Measurements from ENCODE around the gene CDK17.
A peak's percentile ranks its signal among the peaks of the same experiment; 100 is the strongest.
"Not testable (repeated sequence)": the region's sequence is repeated elsewhere in the genome, so short reads cannot be mapped to it uniquely, and the experiment has no call there.

The CDK17 gene

DNA sequence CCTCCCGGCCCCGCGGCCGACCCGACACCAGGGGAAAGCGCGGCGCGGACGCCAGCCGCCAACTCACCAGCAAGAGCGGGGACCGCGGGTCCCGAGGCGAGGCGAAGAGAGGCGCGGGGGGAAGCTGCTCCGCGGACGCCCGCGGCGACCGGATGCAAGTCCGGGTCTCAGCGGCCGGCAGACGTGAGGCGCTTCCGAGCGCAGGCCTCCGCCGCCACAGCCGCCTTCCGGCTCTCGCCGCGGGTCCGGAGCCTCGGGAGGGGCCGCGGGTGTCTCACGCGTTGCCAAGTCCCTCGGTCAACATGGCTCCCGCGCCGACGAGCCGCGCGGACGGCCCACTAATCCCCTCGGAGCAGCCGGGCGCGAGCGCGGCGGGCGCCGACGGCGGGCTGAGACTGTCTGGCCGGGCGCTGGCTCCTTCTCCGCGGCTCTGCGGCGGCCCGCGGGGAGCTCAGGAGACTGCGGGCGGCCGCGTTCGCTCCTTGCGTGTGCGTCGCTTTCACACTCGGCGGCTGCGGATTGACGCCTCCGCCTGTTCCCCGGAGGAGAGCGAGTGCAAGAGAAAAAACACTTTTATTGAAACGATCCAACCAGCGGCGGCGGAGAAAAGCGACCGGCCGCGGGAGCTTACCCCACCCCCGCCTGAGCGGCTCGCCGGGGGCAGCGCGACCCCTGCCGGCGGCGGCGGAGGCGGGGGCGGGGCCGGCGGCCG, at the start of gene CDK17:
TSS of gene CDK17 (minus strand) at position 521 of the 712 bp plus-strand sequence. CDS start 65,603 bp downstream, outside the sequence.
- DNase-seq = peak; percentile 94

- DNase-seq = no peak
Observed at GRCh38 chr12:96448300-96448699, 48.1 kb upstream of the CDK17 start.

DNA sequence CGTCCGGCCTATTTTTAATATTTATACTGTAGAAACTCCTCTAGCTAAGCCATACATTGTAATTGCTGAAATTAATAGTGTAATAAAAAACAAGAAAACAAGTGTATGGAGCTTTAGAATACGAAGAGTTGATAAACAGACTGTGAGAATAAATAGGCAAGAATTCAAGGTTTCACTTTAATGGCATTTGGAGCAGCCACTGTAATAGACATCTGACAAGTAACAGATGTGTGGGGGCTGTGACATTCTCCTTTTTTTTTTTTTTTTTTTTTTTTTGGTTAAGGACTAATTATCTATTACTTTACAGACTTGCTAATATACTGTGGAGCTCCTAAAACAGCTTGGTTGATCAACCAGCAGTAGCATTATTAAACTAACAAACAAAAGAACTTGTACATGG, 47.0 kb upstream of the CDK17 start:
- DNase-seq = no peak

DNA sequence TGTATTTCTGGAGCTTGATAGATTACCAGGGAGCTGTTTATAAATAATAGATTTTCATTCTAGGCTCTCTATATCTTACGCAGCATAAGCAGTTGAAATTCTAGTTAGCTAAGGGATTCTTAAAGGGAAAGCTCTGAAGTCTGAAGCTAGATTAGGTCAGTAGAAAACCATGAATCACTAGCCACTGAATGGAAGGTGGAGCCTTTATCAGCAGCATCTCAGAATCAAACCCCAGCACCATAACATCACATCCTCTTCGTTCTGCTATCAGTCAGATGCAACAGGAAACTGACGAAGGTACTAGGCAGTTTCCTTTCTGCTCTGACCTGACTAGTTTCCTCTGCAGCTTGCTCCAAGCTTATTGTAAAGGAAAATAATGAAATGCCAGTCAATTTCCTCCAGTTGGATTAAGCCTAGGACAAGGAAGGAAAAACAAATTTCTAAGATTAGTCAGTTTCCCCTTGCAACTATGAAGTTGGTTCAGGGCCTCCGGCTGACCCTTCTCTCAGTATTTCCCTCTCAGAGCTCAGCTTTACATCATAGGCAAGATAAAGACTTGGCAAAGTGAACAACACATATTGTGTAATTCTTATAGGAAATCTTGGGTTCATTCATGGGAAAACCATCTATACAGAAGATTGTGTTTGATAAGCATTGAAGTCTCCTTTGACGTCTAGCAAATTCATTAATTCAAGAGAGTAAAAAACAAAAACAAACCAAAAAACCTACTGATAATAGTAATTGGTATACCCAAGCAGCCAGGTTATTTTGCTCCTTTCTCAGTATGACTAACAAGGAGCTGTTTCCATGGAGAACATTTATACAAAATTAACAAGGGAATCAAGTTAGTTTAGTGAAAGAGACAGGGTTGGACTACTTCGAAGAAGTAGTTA, 45.7 kb upstream of the CDK17 start:
- DNase-seq = peak; percentile 90

DNA sequence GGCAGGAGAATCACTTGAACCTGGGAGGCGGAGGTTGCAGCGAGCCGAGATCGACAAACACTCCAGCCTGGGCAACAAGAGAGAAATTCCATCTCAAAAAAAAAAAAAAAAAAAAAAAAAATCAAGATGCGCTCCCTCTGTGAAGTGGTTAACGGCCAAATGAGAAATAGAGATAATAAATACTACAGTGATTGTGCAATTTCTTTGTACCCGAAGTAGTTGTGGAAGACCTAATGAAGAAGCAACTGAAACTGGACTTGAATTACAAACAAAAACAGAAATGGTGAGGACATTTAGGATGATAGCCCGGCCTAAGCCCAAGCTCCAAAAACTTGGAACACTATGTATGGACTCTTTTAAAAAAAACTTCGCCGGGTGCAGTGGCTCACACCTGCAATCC, 44.2 kb upstream of the CDK17 start:
- DNase-seq = no peak

GRCh38 chr12:96442906-96443305, 42.7 kb upstream of the CDK17 start:
- no peak for DNase-seq

GRCh38 chr12:96441816-96442215, 41.6 kb upstream of the CDK17 start:
- peak; percentile 33 for DNase-seq

- DNase-seq = no peak
Observed at GRCh38 chr12:96438330-96438729, 38.1 kb upstream of the CDK17 start.

DNA sequence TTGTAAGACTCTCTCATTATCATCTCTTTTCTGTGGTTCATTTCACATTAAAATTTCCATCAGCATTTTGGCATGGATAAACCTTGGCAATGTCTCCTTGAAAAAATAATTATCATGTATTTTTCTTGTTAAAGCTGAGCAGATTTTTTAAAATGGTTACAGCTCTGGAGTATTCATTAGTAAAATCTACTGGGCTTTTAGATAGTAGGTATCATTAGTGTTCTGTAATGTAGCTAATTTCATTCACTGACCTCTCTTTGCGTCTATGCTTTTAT, 36.9 kb upstream of the CDK17 start:
- no peak for DNase-seq

- no peak for DNase-seq
Observed at GRCh38 chr12:96436366-96437170, 36.3 kb upstream of the CDK17 start.

- peak; percentile 89 for DNase-seq
Observed at GRCh38 chr12:96434107-96434506, 33.9 kb upstream of the CDK17 start.

GRCh38 chr12:96432496-96433321, 32.5 kb upstream of the CDK17 start:
- DNase-seq = not testable (repeated sequence)

GRCh38 chr12:96431067-96431466, 30.8 kb upstream of the CDK17 start:
- no peak for DNase-seq

DNA sequence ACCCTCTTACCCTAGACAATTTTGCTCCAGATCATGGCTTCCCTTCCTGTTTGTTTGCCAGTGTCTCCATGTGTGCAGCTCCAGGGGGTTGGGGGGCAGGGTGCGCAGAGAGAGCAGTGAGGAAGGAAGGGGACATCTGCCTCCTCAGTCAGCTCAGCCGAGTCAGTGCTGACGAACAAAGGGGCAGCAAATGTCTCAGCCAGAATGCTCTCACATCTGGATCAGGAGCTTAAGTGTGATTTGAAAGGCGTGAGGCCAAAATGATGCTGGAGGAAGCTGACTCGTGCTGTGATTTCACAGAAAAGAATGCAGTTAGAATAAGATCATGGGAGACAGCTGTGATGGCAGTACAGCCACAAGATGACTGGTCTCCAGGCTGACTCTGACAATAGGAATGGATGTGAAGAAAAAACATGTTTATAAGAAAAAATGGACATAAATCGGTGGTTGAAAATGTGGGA, 27.1 kb upstream of the CDK17 start:
- peak; percentile 8 for DNase-seq

GRCh38 chr12:96425951-96426350, 25.7 kb upstream of the CDK17 start:
- DNase-seq = no peak

GRCh38 chr12:96425321-96425720, 25.1 kb upstream of the CDK17 start:
- peak; percentile 11 for DNase-seq

DNA sequence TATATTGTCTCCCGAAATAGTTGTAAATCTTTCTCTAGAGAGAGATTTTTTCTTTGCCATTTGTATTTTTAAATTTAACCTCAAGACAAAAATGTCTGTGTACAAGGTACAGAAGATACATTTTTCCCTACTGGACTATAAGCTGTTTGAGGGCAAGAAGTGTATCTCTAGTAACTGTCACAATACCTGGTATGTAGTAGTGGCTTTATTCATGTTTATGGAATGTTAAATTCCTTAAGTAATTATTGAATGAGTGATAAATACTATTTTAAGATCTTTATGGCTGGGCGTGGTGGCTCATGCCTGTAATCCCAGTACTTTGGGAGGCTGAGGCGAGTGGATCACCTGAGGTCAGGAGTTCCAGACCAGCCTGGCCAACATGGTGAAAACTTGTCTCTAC, 24.4 kb upstream of the CDK17 start:
- no peak for DNase-seq

GRCh38 chr12:96422192-96422591, 22.0 kb upstream of the CDK17 start:
- no peak for DNase-seq

- DNase-seq = peak; percentile 36
Observed at GRCh38 chr12:96421014-96421413, 20.8 kb upstream of the CDK17 start.

- no peak for DNase-seq
Observed at GRCh38 chr12:96420277-96420835, 20.1 kb upstream of the CDK17 start.

DNA sequence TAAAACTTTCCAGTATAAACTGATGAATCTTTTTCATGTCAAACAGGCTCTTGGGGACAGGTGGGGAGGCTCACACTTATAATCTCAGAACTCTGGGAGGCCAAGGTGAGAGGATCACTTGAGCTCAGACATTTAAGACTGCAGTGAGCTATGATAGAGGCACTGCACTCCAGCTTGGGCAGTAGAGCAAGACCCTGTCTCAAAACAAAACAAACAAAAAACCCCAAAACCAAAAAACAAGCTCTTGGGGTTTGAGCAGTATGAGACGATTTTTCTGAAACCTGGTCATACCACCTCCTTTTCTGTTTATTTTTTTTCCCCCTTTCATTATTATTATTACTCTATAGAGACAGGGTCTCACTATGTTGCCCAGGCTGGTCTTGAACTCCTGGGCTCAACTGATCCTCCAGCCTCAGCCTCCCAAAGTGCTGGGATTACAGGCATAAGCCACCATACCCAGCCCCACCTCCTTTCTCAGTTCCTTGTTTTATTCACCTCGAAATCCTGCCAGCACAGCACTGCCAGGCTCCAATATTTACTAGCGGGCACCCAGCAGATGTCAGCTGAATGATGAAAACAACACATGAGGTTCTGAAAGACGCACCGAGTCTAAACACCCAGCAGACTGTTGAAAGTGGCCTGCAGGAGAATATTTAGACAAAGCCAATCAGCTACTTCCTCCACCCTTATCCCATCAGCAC, 19.5 kb upstream of the CDK17 start:
- DNase-seq = no peak
